Measurements from ENCODE around the gene ETS1. TPM values are rescaled to one million over a fixed set of nuclear protein-coding genes. Genes with fewer than 3 reads are reported as not detected.

ETS1 gene
- total RNA-seq, 1 experiment from 2014 or later: 3.7 TPM

- POLR2A ChIA-PET (ENCODE audit: low non-redundant PET): no interaction called here
- DNase-seq (ENCODE audit: low spot score): no peak
- H3K4me3 ChIP-seq (ENCODE audit: low read depth, low read length, poor library complexity, severe bottlenecking): no peak overlapping the region
- H3K27ac ChIP-seq (ENCODE audit: low read depth, low read length, poor library complexity, severe bottlenecking): no peak overlapping the region
- H3K4me1 ChIP-seq (ENCODE audit: insufficient read depth, low read length, poor library complexity, severe bottlenecking): no peaks in the 10 kb centered on the region
- H3K27me3 ChIP-seq (replicated peaks; ENCODE audit: insufficient read depth, low read depth, low read length, poor library complexity): peaks cover 25% of the 10 kb centered on the region
- H3K9me3 ChIP-seq (ENCODE audit: low read depth, low read length, poor library complexity, severe bottlenecking): no peaks in the 10 kb centered on the region
- no peak for TF ChIP-seq CTCF (conservative IDR thresholded peaks at IDR 0.05; ENCODE audit: low read depth, low read length)
- TF ChIP-seq EZH2 (IDR thresholded peaks at IDR 0.05; ENCODE audit: borderline replicate concordance, low read depth, low read length, poor library complexity, severe bottlenecking): no peak
- BruUV-seq (replicated peaks): no TSS peak
- CTCF ChIA-PET: no interaction called here
- no peaks in the 10 kb centered on the region for H3K36me3 ChIP-seq (ENCODE audit: insufficient read depth, low read length, poor library complexity, severe bottlenecking)
- intact Hi-C loops (cut with micrococcal nuclease; ENCODE audit: unreplicated experiment): no loop called here
These were observed 118.1 kb downstream of the ETS1 start for GRCh38 chr11:128469220-128469619.

GRCh38 chr11:128468111-128468510 is 119.2 kb downstream of the ETS1 start:
- Histone ChIP-seq H3K9me3 (ENCODE audit: low read depth, low read length, poor library complexity, severe bottlenecking) (no peaks in the 10 kb centered on the region), H3K27me3 (replicated peaks; ENCODE audit: insufficient read depth, low read depth, low read length, poor library complexity) (peaks cover 25% of the 10 kb centered on the region), H3K4me3 (ENCODE audit: low read depth, low read length, poor library complexity, severe bottlenecking) (no peak overlapping the region), H3K36me3 (ENCODE audit: insufficient read depth, low read length, poor library complexity, severe bottlenecking) (no peaks in the 10 kb centered on the region), H3K27ac (ENCODE audit: low read depth, low read length, poor library complexity, severe bottlenecking) (no peak overlapping the region), H3K4me1 (ENCODE audit: insufficient read depth, low read length, poor library complexity, severe bottlenecking) (no peaks in the 10 kb centered on the region)
- ChIA-PET CTCF (no interaction called here), POLR2A (ENCODE audit: low non-redundant PET) (no interaction called here)
- intact Hi-C loops (cut with micrococcal nuclease; ENCODE audit: unreplicated experiment): no loop called here
- no TSS peak for BruUV-seq (replicated peaks)
- TF ChIP-seq EZH2 (IDR thresholded peaks at IDR 0.05; ENCODE audit: borderline replicate concordance, low read depth, low read length, poor library complexity, severe bottlenecking): no peak
- no peak for TF ChIP-seq CTCF (conservative IDR thresholded peaks at IDR 0.05; ENCODE audit: low read depth, low read length)
- DNase-seq (ENCODE audit: low spot score): no peak

- intact Hi-C loops (cut with micrococcal nuclease; ENCODE audit: unreplicated experiment): no loop called here
- TF ChIP-seq EZH2 (IDR thresholded peaks at IDR 0.05; ENCODE audit: borderline replicate concordance, low read depth, low read length, poor library complexity, severe bottlenecking) (no peak), CTCF (conservative IDR thresholded peaks at IDR 0.05; ENCODE audit: low read depth, low read length) (no peak)
- DNase-seq (ENCODE audit: low spot score): peak; percentile 24
- no TSS peak for BruUV-seq (replicated peaks)
- H3K9me3 ChIP-seq (ENCODE audit: low read depth, low read length, poor library complexity, severe bottlenecking): no peaks in the 10 kb centered on the region
- no peaks in the 10 kb centered on the region for H3K4me1 ChIP-seq (ENCODE audit: insufficient read depth, low read length, poor library complexity, severe bottlenecking)
- H3K36me3 ChIP-seq (ENCODE audit: insufficient read depth, low read length, poor library complexity, severe bottlenecking): no peaks in the 10 kb centered on the region
- peaks cover 25% of the 10 kb centered on the region for H3K27me3 ChIP-seq (replicated peaks; ENCODE audit: insufficient read depth, low read depth, low read length, poor library complexity)
- ChIA-PET POLR2A (ENCODE audit: low non-redundant PET) (no interaction called here), CTCF (no interaction called here)
- H3K27ac ChIP-seq (ENCODE audit: low read depth, low read length, poor library complexity, severe bottlenecking): no peak overlapping the region
- H3K4me3 ChIP-seq (ENCODE audit: low read depth, low read length, poor library complexity, severe bottlenecking): no peak overlapping the region
These were observed 119.7 kb downstream of the ETS1 start for GRCh38 chr11:128467610-128468041.

Data from A673 (cell line).